Adrenal gland (tissue), 5 donors: Measurements from ENCODE around the gene ACTL7B.

Source experiments
- CTCF ChIP-seq, 6 experiments: fragments of 450-650 bp in 4 of 6; fragments of 200-600 bp in 2 of 6; sonication (generic) in 1 of 6; IDR thresholded peaks; 1 replicate in 5 of 6; 2 replicates in 1 of 6; pipeline versions ENCODE4 v1.5.1 to v1.8.0; 2016 to 2021; ENCODE audit warnings: antibody characterized with exemption in 6 of 6, mild to moderate bottlenecking in 2 of 6, moderate library complexity in 1 of 6
- POLR2A ChIP-seq, 2 donors: fragments of 450-650 bp; IDR thresholded peaks; one replicate each; pipeline ENCODE4 v1.6.1; 2017; ENCODE audit warnings: antibody characterized with exemption in 2 of 2, mild to moderate bottlenecking in 2 of 2, moderate library complexity in 1 of 2
- donor health status: DM: no; HTN: no; CAD: no.

GRCh38 chr9:108823829-108824228, 32.0 kb downstream of the ACTL7B start:
- TF ChIP-seq CTCF (IDR thresholded peaks at IDR 0.05): no peak
- TF ChIP-seq POLR2A (IDR thresholded peaks at IDR 0.05): no peak
